Pancreas (tissue), 10 donors: ENCODE results near the gene IREB2. TPM values are rescaled to one million over a fixed set of nuclear protein-coding genes. Genes with fewer than 3 reads are reported as not detected.

ENCODE experiments used
- ATAC-seq, 4 donors: fragments of 200-7000 bp; cut with Tn5 transposase; one replicate each; pipeline versions ENCODE4 v1.8.0 to v1.9.1; 2020; ENCODE audit warnings: mild to moderate bottlenecking in 4 of 4, moderate library complexity in 4 of 4
- DNase-seq, 6 donors: peaks; one replicate each; pipeline ENCODE4 v3.0.0-alpha.2; 2020
- FAIRE-seq: peaks from 2 replicates; lab custom pipeline; 2012; peaks lifted over from hg19 to GRCh38; lab: Jason Lieb, UNC
- H3K27ac ChIP-seq, 4 donors: fragments of 200-600 bp; sonication (generic); 1 replicate in 3 of 4; 2 replicates in 1 of 4; pipeline versions ENCODE4 v1.5.0 to v1.8.0; 2020
- H3K27me3 ChIP-seq, 4 donors: fragments of 200-600 bp; one replicate each; pipeline ENCODE4 v1.8.0; 2021
- H3K36me3 ChIP-seq, 3 donors: fragments of 200-600 bp; sonication (generic) in 1 of 3; one replicate each; pipeline versions ENCODE4 v1.5.0 to v1.8.0; 2020 to 2021
- H3K4me1 ChIP-seq, 3 donors: fragments of 200-600 bp; one replicate each; pipeline ENCODE4 v1.8.0; 2021
- H3K4me3 ChIP-seq, 4 donors: fragments of 200-600 bp; sonication (generic) in 2 of 4; one replicate each; pipeline versions ENCODE4 v1.5.0 to v1.8.0; 2020 to 2021
- H3K9me3 ChIP-seq, 4 donors: fragments of 200-600 bp; one replicate each; pipeline ENCODE4 v1.8.0; 2021
- CTCF ChIP-seq, 4 donors: fragments of 200-600 bp; sonication (generic) in 3 of 4; IDR thresholded peaks; one replicate each; pipeline versions ENCODE4 v1.5.0 to v1.8.0; 2021; ENCODE audit warnings: antibody characterized with exemption in 4 of 4
- WGBS, 2 donors: extraction: QIAGEN DNeasy Blood & Tissue Kit; methylation state at CpG; one replicate each; pipeline ENCODE4 v1.1.7; 2013; 5-methylcytosine and 5-hydroxymethylcytosine counted together
- intact Hi-C, 3 donors: fragments of 100-400 bp; cut with DNase I; formaldehyde crosslinking; loops; one replicate each; pipeline versions ENCODE4 v1.11.1 to v1.14.2; 2022
- polyA plus RNA-seq, 2 donors: library from polyadenylated mRNA; stranded (reverse); fragments of 200-250 nt; gene quantifications; one replicate each; pipeline ENCODE4 v1.2.3, GENCODE V29; 2013
- total RNA-seq, 6 donors: library from RNA; stranded (reverse); fragmentation: NEBNext Ultra II Directional in 4 of 6; extraction: Animal tissue kit (Norgen Biotek cat#: 25700) in 4 of 6; gene quantifications; one replicate each; pipeline versions ENCODE4 v1.2.1 to v1.2.4, GENCODE V29; 2021 to 2023
- donor health status: healthy with polysubstance abuse.
- donor health status: DM: no; HTN: no; CAD: no; lungs with moderate emphysema.
- donor health status: DM: no; HTN: no; CAD: no.
- donor health status: control.
- donor health status: control.
- donor health status: Bipolar disorder and iron deficiency.
- donor health status: DM: yes; HTN: yes; CAD: no.
- donor health status: DM: no; HTN: no; CAD: no.
- donor health status: DM: no; HTN: no; CAD: no.
- donor health status: DM: yes; HTN: yes; CAD: no.

Gene IREB2
- total and polyA plus RNA-seq, 8 donors: 5.7 to 34.0 (median 19.2) TPM

- no peaks in the 10 kb centered on the region for H3K27me3 ChIP-seq
- WGBS, 2 donors: 78 to 79% methylated on average over 5 of the region's 5 CpGs
- peaks cover 4 to 34% (median 8%) of the 10 kb centered on the region in 3 donors for H3K36me3 ChIP-seq
- intact Hi-C loops: loop anchor here in 2 of 3 donors (10.0 kb wide), 1 partner anchor 172 kb away; no protein-coding TSS in a partner anchor
- H3K4me3 ChIP-seq: no peak overlapping the region
- no peak for TF ChIP-seq CTCF (IDR thresholded peaks at IDR 0.05)
- H3K4me1 ChIP-seq: no peaks in the 10 kb centered on the region
- DNase-seq (no peak), FAIRE-seq (no peak), ATAC-seq (no peak)
- H3K27ac ChIP-seq: no peak overlapping the region
- H3K9me3 ChIP-seq: no peaks in the 10 kb centered on the region
Observed at GRCh38 chr15:78477295-78477694, 39.3 kb downstream of the IREB2 start.

- H3K4me1 ChIP-seq: no peaks in the 10 kb centered on the region
- intact Hi-C loops: loop anchor here in 2 of 3 donors (10.0 kb wide), 1 partner anchor 175 kb away; no protein-coding TSS in a partner anchor
- no peak overlapping the region for H3K4me3 ChIP-seq
- H3K36me3 ChIP-seq: peaks cover 4 to 32% (median 6%) of the 10 kb centered on the region in 3 donors
- FAIRE-seq (no peak), DNase-seq (no peak), ATAC-seq (no peak)
- no peaks in the 10 kb centered on the region for H3K9me3 ChIP-seq
- H3K27ac ChIP-seq: no peak overlapping the region
- H3K27me3 ChIP-seq: no peaks in the 10 kb centered on the region
- WGBS, 2 donors: 91 to 92% methylated on average over 3 of the region's 3 CpGs
- no peak for TF ChIP-seq CTCF (IDR thresholded peaks at IDR 0.05)
Observed at GRCh38 chr15:78479650-78480049, 41.6 kb downstream of the IREB2 start.

- WGBS, 2 donors: 90 to 93% methylated on average over 7 of the region's 7 CpGs
- Histone ChIP-seq H3K27me3 (no peaks in the 10 kb centered on the region), H3K9me3 (no peaks in the 10 kb centered on the region), H3K4me1 (no peaks in the 10 kb centered on the region), H3K4me3 (no peak overlapping the region), H3K36me3 (peaks cover under 1 to 45% (median 10%) of the 10 kb centered on the region in 3 donors), H3K27ac (no peak overlapping the region)
- DNase-seq (no peak), FAIRE-seq (no peak), ATAC-seq (no peak)
- no peak for TF ChIP-seq CTCF (IDR thresholded peaks at IDR 0.05)
- intact Hi-C loops: no loop called here
Observed at GRCh38 chr15:78481917-78482316, 43.9 kb downstream of the IREB2 start.

- 94 to 97% methylated on average over 1 of the region's 1 CpG for WGBS, 2 donors
- Histone ChIP-seq H3K27me3 (no peaks in the 10 kb centered on the region), H3K36me3 (peaks cover 0 to 46% (median 19%) of the 10 kb centered on the region in 3 donors), H3K27ac (no peak overlapping the region), H3K4me1 (peaks cover 0 to 4% (median 0%) of the 10 kb centered on the region in 3 donors), H3K9me3 (no peaks in the 10 kb centered on the region), H3K4me3 (no peak overlapping the region)
- FAIRE-seq: no peak
- intact Hi-C loops: no loop called here
- ATAC-seq: no peak
- no peak for DNase-seq
- no peak for TF ChIP-seq CTCF (IDR thresholded peaks at IDR 0.05)
Observed at GRCh38 chr15:78492872-78493271, 54.9 kb downstream of the IREB2 start.

- Histone ChIP-seq H3K9me3 (peaks cover 0 to 2% (median 0%) of the 10 kb centered on the region in 4 donors), H3K27ac (no peak overlapping the region), H3K4me3 (no peak overlapping the region), H3K27me3 (no peaks in the 10 kb centered on the region), H3K36me3 (peaks cover 0 to 23% (median 0%) of the 10 kb centered on the region in 3 donors), H3K4me1 (no peaks in the 10 kb centered on the region)
- no peak for FAIRE-seq
- TF ChIP-seq CTCF (IDR thresholded peaks at IDR 0.05): no peak
- DNase-seq: no peak
- whole genome bisulfite sequencing, 2 donors: 88 to 94% methylated on average over 4 of the region's 4 CpGs
- intact Hi-C loops: no loop called here
- ATAC-seq: no peak
Observed at GRCh38 chr15:78501857-78502256, 63.8 kb downstream of the IREB2 start.
